HepG2 (cell line): ENCODE results near the gene SASH3. TPM values are rescaled to one million over a fixed set of nuclear protein-coding genes. Genes with fewer than 3 reads are reported as not detected.

Experiments used
- ATAC-seq: fragments of 200-7000 bp; cut with Tn5 transposase; 3 replicates; pipeline ENCODE4 v1.9.1; 2020; ENCODE audit warnings: mild to moderate bottlenecking, moderate library complexity
- BruUV-seq: library from RNA; stranded (reverse); fragments of 400-500 nt; replicated peaks from 2 replicates; lab custom pipeline; 2021; lab: Mats Ljungman, UMichigan
- CTCF ChIA-PET: fragments of 300-600 bp; formaldehyde crosslinking; extraction: SDS; loops from one replicate; lab custom pipeline; 2021; ENCODE audit warnings: low total read pairs, inconsistent platforms, low intra/inter-chr PET ratio; lab: Yijun Ruan, JAX
- POLR2A ChIA-PET: fragments of 350-600 bp; sonication (Branson Sonifier 250); formaldehyde crosslinking; loops from one replicate; lab custom pipeline; 2020; ENCODE audit warnings: antibody characterized with exemption, inconsistent platforms; lab: Yijun Ruan, JAX
- DNase-seq: peaks from one replicate; pipeline ENCODE4 v3.0.0-alpha.2; 2015; ENCODE audit warnings: low spot score
- FAIRE-seq: peaks from 3 replicates; lab custom pipeline; 2011; peaks lifted over from hg19 to GRCh38; lab: Jason Lieb, UNC
- H2AFZ ChIP-seq: one replicate; pipeline ENCODE4 v1.6.1; 2011; ENCODE audit warnings: low read length, inconsistent platforms
- H3K27ac ChIP-seq: fragments of 300-600 bp; 3 replicates; pipeline ENCODE4 v1.8.0; 2011; ENCODE audit warnings: mixed run types, mild to moderate bottlenecking, mixed read lengths, low read length, inconsistent platforms; ENCODE audit not compliant: insufficient read depth; ENCODE audit errors: extremely low read length
- H3K27me3 ChIP-seq, 2 experiments: fragments of 200-600 bp in 1 of 2; 2 replicates in 1 of 2; 3 replicates in 1 of 2; pipeline versions ENCODE4 v1.6.0 to v1.8.0; 2011; ENCODE audit warnings: low read length in 2 of 2, mild to moderate bottlenecking in 2 of 2, moderate library complexity in 2 of 2, inconsistent platforms in 1 of 2; ENCODE audit not compliant: insufficient read depth in 2 of 2, control insufficient read depth in 1 of 2
- H3K36me3 ChIP-seq, 2 experiments: fragments of 200-600 bp in 1 of 2; replicated peaks in 1 of 2; 2 replicates in 1 of 2; 3 replicates in 1 of 2; pipeline versions ENCODE4 v1.5.1 to v1.8.0; 2011; ENCODE audit warnings: low read length in 2 of 2, inconsistent platforms in 1 of 2; ENCODE audit not compliant: insufficient read depth in 2 of 2, control insufficient read depth in 1 of 2
- H3K4me1 ChIP-seq: 2 replicates; pipeline ENCODE4 v1.5.1; 2012; ENCODE audit warnings: low read length, inconsistent platforms; ENCODE audit not compliant: insufficient read depth
- H3K4me2 ChIP-seq: 2 replicates; pipeline ENCODE4 v1.6.0; 2011; ENCODE audit warnings: low read depth, low read length, inconsistent platforms
- H3K4me3 ChIP-seq, 3 experiments: fragments of 200-600 bp in 1 of 3; sonication (generic), shearing (Covaris generic) in 1 of 3; replicated peaks in 1 of 3; 2 replicates each; pipeline ENCODE4 v1.5.1; 2011 to 2016; ENCODE audit warnings: low read length in 3 of 3, inconsistent platforms in 2 of 3, low read depth in 2 of 3, mild to moderate bottlenecking in 2 of 3, control low read depth in 1 of 3, mixed read lengths in 1 of 3; ENCODE audit not compliant: insufficient read depth in 1 of 3
- H3K79me2 ChIP-seq: one replicate; pipeline ENCODE4 v1.6.1; 2011; ENCODE audit warnings: low read length, inconsistent platforms; ENCODE audit not compliant: insufficient read depth
- H3K9ac ChIP-seq: 2 replicates; pipeline ENCODE4 v1.6.0; 2011; ENCODE audit warnings: mild to moderate bottlenecking, low read depth, low read length, inconsistent platforms; ENCODE audit not compliant: insufficient read depth
- H3K9me3 ChIP-seq: 2 replicates; pipeline ENCODE4 v1.5.1; 2012; ENCODE audit warnings: mild to moderate bottlenecking, low read length
- H4K20me1 ChIP-seq: 2 replicates; pipeline ENCODE4 v1.6.0; 2011; ENCODE audit warnings: inconsistent platforms, mild to moderate bottlenecking, low read length, moderate library complexity; ENCODE audit not compliant: insufficient read depth
- CBX1 ChIP-seq: IDR thresholded peaks from one replicate; pipeline ENCODE4 v1.6.1; 2016; ENCODE audit warnings: antibody characterized with exemption, low read depth
- DR1 ChIP-seq: sonication (generic); formaldehyde crosslinking; IDR thresholded peaks from 2 replicates; pipeline ENCODE4 v1.8.0; 2021; ENCODE audit warnings: mild to moderate bottlenecking, missing genetic modification reagents, inconsistent platforms
- HMGA1 ChIP-seq: sonication (generic); formaldehyde crosslinking; conservative IDR thresholded peaks from 2 replicates; pipeline ENCODE4 v1.4.0; 2020; ENCODE audit warnings: missing genetic modification reagents
- HNRNPUL1 ChIP-seq: fragments of 200-400 bp; formaldehyde crosslinking; IDR thresholded peaks from 2 replicates; pipeline ENCODE4 v1.6.1; 2017; ENCODE audit warnings: low read depth, mild to moderate bottlenecking, low read length, moderate library complexity
- NAIF1 ChIP-seq: sonication (generic); formaldehyde crosslinking; IDR thresholded peaks from 2 replicates; pipeline ENCODE4 v1.5.0; 2020; ENCODE audit warnings: mild to moderate bottlenecking, missing genetic modification reagents, borderline replicate concordance
- NFYC ChIP-seq: IDR thresholded peaks from 2 replicates; pipeline ENCODE4 v1.6.1; 2016; ENCODE audit warnings: missing genetic modification reagents, missing compliant biosample characterization
- NRL ChIP-seq: sonication (generic); formaldehyde crosslinking; IDR thresholded peaks from 2 replicates; pipeline ENCODE4 v1.5.0; 2020; ENCODE audit warnings: missing genetic modification reagents, mild to moderate bottlenecking, moderate library complexity, borderline replicate concordance
- PBX2 ChIP-seq: IDR thresholded peaks from 2 replicates; pipeline ENCODE4 v1.6.1; 2016; ENCODE audit warnings: control low read depth
- SNRNP70 ChIP-seq: fragments of 200-400 bp; formaldehyde crosslinking; IDR thresholded peaks from 2 replicates; pipeline ENCODE4 v1.6.1; 2017; ENCODE audit warnings: mild to moderate bottlenecking, low read depth, low read length, moderate library complexity
- SRF ChIP-seq: IDR thresholded peaks from 2 replicates; pipeline ENCODE4 v1.6.1; 2011; ENCODE audit warnings: mild to moderate bottlenecking, low read depth, low read length, moderate library complexity
- TAF15 ChIP-seq: fragments of 200-400 bp; formaldehyde crosslinking; IDR thresholded peaks from one replicate; pipeline ENCODE4 v1.6.1; 2018; ENCODE audit warnings: mild to moderate bottlenecking, low read depth, low read length; ENCODE audit not compliant: poor library complexity, severe bottlenecking
- TOPORS ChIP-seq: sonication (generic); formaldehyde crosslinking; IDR thresholded peaks from 2 replicates; pipeline ENCODE4 v1.8.0; 2023; ENCODE audit warnings: mild to moderate bottlenecking, missing genetic modification reagents
- ZBTB38 ChIP-seq: sonication (generic); formaldehyde crosslinking; IDR thresholded peaks from 2 replicates; pipeline ENCODE4 v1.5.1; 2020; ENCODE audit warnings: mild to moderate bottlenecking, missing genetic modification reagents
- ZBTB7A ChIP-seq: sonication (generic); formaldehyde crosslinking; IDR thresholded peaks from 2 replicates; pipeline ENCODE4 v1.8.0; 2022; ENCODE audit warnings: mild to moderate bottlenecking, missing genetic modification reagents
- ZKSCAN8 ChIP-seq: IDR thresholded peaks from 2 replicates; pipeline ENCODE4 v1.6.1; 2016; ENCODE audit warnings: borderline replicate concordance, missing genetic modification reagents, missing compliant biosample characterization
- ZNF709 ChIP-seq: sonication (generic); formaldehyde crosslinking; IDR thresholded peaks from 2 replicates; pipeline ENCODE4 v1.5.0; 2020; ENCODE audit warnings: mild to moderate bottlenecking, missing genetic modification reagents
- WGBS: methylation state at CpG from one replicate; pipeline ENCODE4 v1.1.6; 2017; ENCODE audit warnings: low lambda C conversion rate; 5-methylcytosine and 5-hydroxymethylcytosine counted together
- in situ Hi-C: cut with HindIII; loops from 2 replicates; pipeline ENCODE4 v1.10.0; 2017; ENCODE audit warnings: low pct_unique_long_range_greater_than_20kb; ENCODE audit not compliant: extremely low pct_ligation_motif_present
- intact Hi-C: fragments of 100-400 bp; cut with micrococcal nuclease; formaldehyde crosslinking; loops from one replicate; pipeline ENCODE4 v1.10.0; 2022; ENCODE audit not compliant: unreplicated experiment
- polyA plus RNA-seq, 8 experiments: library from polyadenylated mRNA; depleted of rRNA in 3 of 8; stranded (reverse) in 7 of 8; unstranded in 1 of 8; fragments of >200 nt; fragmentation: Illumina TruSeq in 4 of 8; extraction: Trizol in 4 of 8; gene quantifications; 2 replicates each; pipeline versions ENCODE4 v1.2.1 to v1.2.3, GENCODE V29; 2011 to 2016; ENCODE audit warnings: low read depth in 4 of 8, missing spikeins in 1 of 8, mixed read lengths in 1 of 8; ENCODE audit not compliant: insufficient read depth in 1 of 8
- total RNA-seq, 5 experiments: library from RNA; depleted of rRNA; stranded (reverse); fragments of >200 nt; fragmentation: Illumina TruSeq; extraction: Trizol; gene quantifications; 2 replicates each; pipeline ENCODE4 v1.2.3, GENCODE V29; 2016; ENCODE audit warnings: low read depth in 1 of 5

The SASH3 gene
- total and polyA plus RNA-seq, 2 of the 13 experiments (the other 11 are each of a cell fraction or from before 2014, with no cell fraction given), result 0.08 TPM; not detected in 1

GRCh38 chrX:129763666-129764065 is 16.1 kb upstream of the SASH3 start (continued):
- no peak for TF ChIP-seq HMGA1

- Histone ChIP-seq H2AFZ (no peak overlapping the region), H3K4me3 (no peak overlapping the region), H3K9me3 (no peaks in the 10 kb centered on the region), H3K9ac (no peak overlapping the region), H3K4me1 (peaks cover 38% of the 10 kb centered on the region), H4K20me1 (no peaks in the 10 kb centered on the region), H3K4me2 (no peak overlapping the region), H3K27ac (no peak overlapping the region)
- ATAC-seq, result no peak
- no peak for FAIRE-seq
- in situ Hi-C loops, result no loop called here
- no peak for TF ChIP-seq ZBTB7A (CRISPR knock-in tag)
- no peak for TF ChIP-seq TOPORS (CRISPR knock-in tag)
- TF ChIP-seq SNRNP70, result no peak
- TF ChIP-seq NRL (CRISPR knock-in tag), result no peak
- no peak for TF ChIP-seq DR1 (CRISPR knock-in tag)
- TF ChIP-seq PBX2 (CRISPR knock-in tag), result no peak
- TF ChIP-seq ZBTB38 (CRISPR knock-in tag), result no peak
- TF ChIP-seq ZNF709, result no peak
- TF ChIP-seq NAIF1, result no peak
- TF ChIP-seq ZKSCAN8 (CRISPR knock-in tag), result no peak
- no peak for TF ChIP-seq TAF15
- no peak for TF ChIP-seq SRF
- TF ChIP-seq HNRNPUL1, result no peak
- no peak for TF ChIP-seq CBX1
- TF ChIP-seq NFYC, result no peak
- TF ChIP-seq, all 625 proteins: peak for 0
- no CpG with 5 or more reads among the region's 8 CpGs for WGBS
- H3K27me3 ChIP-seq, result no peaks in the 10 kb centered on the region
- no peaks in the 10 kb centered on the region for H3K36me3 ChIP-seq
- POLR2A ChIA-PET, result no interaction called here
- BruUV-seq, result no TSS peak
- intact Hi-C loops, result no loop called here
- no peak for DNase-seq
- no peaks in the 10 kb centered on the region for H3K79me2 ChIP-seq
- CTCF ChIA-PET, result no interaction called here
Measured at GRCh38 chrX:129768186-129768585, 11.6 kb upstream of the SASH3 start.
